GM23338 (cell line): ENCODE measurements around the gene WDR20. TPM values are rescaled to one million over a fixed set of nuclear protein-coding genes. Genes with fewer than 3 reads are reported as not detected.

Experiments used
- ATAC-seq: fragments of 200-7000 bp; cut with Tn5 transposase; 3 replicates; pipeline ENCODE4 v1.9.1; 2020
- DNase-seq: peaks from one replicate; pipeline ENCODE4 v3.0.0-alpha.2; 2015; ENCODE audit warnings: low spot score
- H2AFZ ChIP-seq: fragments of 200-600 bp; sonication (generic); 2 replicates; pipeline ENCODE4 v1.8.0; 2016; ENCODE audit warnings: antibody characterized with exemption, mild to moderate bottlenecking, moderate library complexity
- H3F3A ChIP-seq: fragments of 200-600 bp; sonication (generic); replicated peaks from 2 replicates; pipeline ENCODE4 v1.8.0; 2017; ENCODE audit warnings: antibody characterized with exemption, mixed run types, low read depth
- H3K27ac ChIP-seq: fragments of 200-600 bp; sonication (generic); 2 replicates; pipeline ENCODE4 v1.6.1; 2016; ENCODE audit warnings: low read depth
- H3K27me3 ChIP-seq: fragments of 200-600 bp; sonication (generic); 2 replicates; pipeline ENCODE4 v1.8.0; 2016; ENCODE audit warnings: mild to moderate bottlenecking, mixed run types, moderate library complexity; ENCODE audit not compliant: insufficient read depth
- H3K36me3 ChIP-seq: fragments of 200-600 bp; sonication (generic); 2 replicates; pipeline ENCODE4 v1.8.0; 2016; ENCODE audit warnings: mild to moderate bottlenecking; ENCODE audit not compliant: insufficient read depth
- H3K4me1 ChIP-seq: fragments of 200-600 bp; sonication (generic); 2 replicates; pipeline ENCODE4 v1.8.0; 2016; ENCODE audit warnings: mild to moderate bottlenecking, moderate library complexity; ENCODE audit not compliant: insufficient read depth
- H3K4me2 ChIP-seq: fragments of 200-600 bp; sonication (generic); 2 replicates; pipeline ENCODE4 v1.7.1; 2017; ENCODE audit warnings: mixed run types
- H3K4me3 ChIP-seq: fragments of 200-600 bp; sonication (generic); 2 replicates; pipeline ENCODE4 v1.6.1; 2016; ENCODE audit warnings: mixed run types
- H3K79me2 ChIP-seq: fragments of 200-600 bp; sonication (generic); replicated peaks from 2 replicates; pipeline ENCODE4 v1.8.0; 2017; ENCODE audit warnings: mild to moderate bottlenecking; ENCODE audit not compliant: insufficient read depth
- H3K9me2 ChIP-seq: fragments of 200-600 bp; sonication (generic); 2 replicates; pipeline ENCODE4 v1.8.0; 2017; ENCODE audit not compliant: insufficient read depth
- H4K20me1 ChIP-seq: fragments of 200-600 bp; sonication (generic); replicated peaks from 2 replicates; pipeline ENCODE4 v1.8.0; 2017; ENCODE audit warnings: mild to moderate bottlenecking; ENCODE audit not compliant: insufficient read depth
- H3K27ac Mint-ChIP-seq: 2 replicates; pipeline ENCODE4 v1.8.0; 2020; ENCODE audit warnings: inconsistent platforms, mild to moderate bottlenecking, moderate library complexity, mixed read lengths
- H3K27me3 Mint-ChIP-seq: 3 replicates; pipeline ENCODE4 v1.8.0; 2022; ENCODE audit warnings: low read depth, mild to moderate bottlenecking, moderate library complexity, mixed read lengths, inconsistent platforms; ENCODE audit not compliant: insufficient read depth, poor library complexity
- H3K36me3 Mint-ChIP-seq: 3 replicates; pipeline ENCODE4 v1.8.0; 2021; ENCODE audit warnings: low read depth, mild to moderate bottlenecking, inconsistent platforms, moderate library complexity, mixed read lengths
- H3K4me1 Mint-ChIP-seq: 3 replicates; pipeline ENCODE4 v1.8.0; 2020; ENCODE audit warnings: mild to moderate bottlenecking, inconsistent platforms, mixed read lengths
- H3K4me3 Mint-ChIP-seq: 3 replicates; pipeline ENCODE4 v1.8.0; 2021; ENCODE audit warnings: moderate library complexity, mild to moderate bottlenecking, inconsistent platforms, mixed read lengths
- H3K9me3 Mint-ChIP-seq: 3 replicates; pipeline ENCODE4 v1.8.0; 2020; ENCODE audit warnings: moderate library complexity, mild to moderate bottlenecking, inconsistent platforms, mixed read lengths
- CTCF ChIP-seq, 2 experiments: fragments of 200-600 bp in 1 of 2; sonication (generic) in 1 of 2; conservative IDR thresholded peaks; 2 replicates each; pipeline versions ENCODE4 v1.5.1 to v1.6.1; 2016 to 2017; ENCODE audit warnings: antibody characterized with exemption in 2 of 2, low read depth in 2 of 2, mild to moderate bottlenecking in 2 of 2, moderate library complexity in 1 of 2
- ETS1 ChIP-seq: IDR thresholded peaks from 2 replicates; pipeline ENCODE4 v1.6.1; 2016; ENCODE audit warnings: antibody characterized with exemption
- EZH2phosphoT487 ChIP-seq: fragments of 200-600 bp; sonication (generic); IDR thresholded peaks from one replicate; pipeline ENCODE4 v1.8.1; 2018; ENCODE audit warnings: antibody characterized with exemption; ENCODE audit not compliant: unreplicated experiment
- NANOG ChIP-seq: IDR thresholded peaks from 2 replicates; pipeline ENCODE4 v1.6.1; 2016; ENCODE audit warnings: antibody characterized with exemption, borderline replicate concordance
- REST ChIP-seq: IDR thresholded peaks from one replicate; pipeline ENCODE4 v1.6.1; 2018; ENCODE audit warnings: antibody characterized with exemption; ENCODE audit not compliant: unreplicated experiment
- STAT1 ChIP-seq: IDR thresholded peaks from one replicate; pipeline ENCODE4 v1.6.1; 2016; ENCODE audit warnings: antibody characterized with exemption; ENCODE audit not compliant: unreplicated experiment
- ZNF331 ChIP-seq: fragments of 250-450 bp; sonication (Bioruptor Pico); IDR thresholded peaks from 2 replicates; pipeline ENCODE4 v1.5.0; 2020; ENCODE audit warnings: low read depth, mild to moderate bottlenecking, moderate library complexity
- ZNF462 ChIP-seq: fragments of 250-450 bp; sonication (Bioruptor Pico); IDR thresholded peaks from 2 replicates; pipeline ENCODE4 v1.5.0; 2020; ENCODE audit warnings: mild to moderate bottlenecking, moderate library complexity
- polyA plus RNA-seq: library from polyadenylated mRNA; unstranded; fragments of >200 nt; fragmentation: Nextera tagmentation; extraction: Ambion mirVana; gene quantifications from 2 replicates; pipeline ENCODE4 v1.2.1, GENCODE V29; 2016
- total RNA-seq: library from RNA; depleted of rRNA; stranded (reverse); fragments of >200 nt; shearing (Covaris generic); gene quantifications from 2 replicates; pipeline ENCODE4 v1.2.3, GENCODE V29; 2014

Gene WDR20
- total and polyA plus RNA-seq, 2 experiments from 2014 or later: 17.9 to 21.0 TPM

- Mint-ChIP-seq H3K27ac (no peak overlapping the region), H3K36me3 (peaks cover 2% of the 10 kb centered on the region; the same call in 2 of the 3 replicates), H3K4me1 (no peaks in the 10 kb centered on the region; the same call in 2 of the 3 replicates), H3K27me3 (peaks cover 5% of the 10 kb centered on the region), H3K9me3 (no peaks in the 10 kb centered on the region; the same call in 2 of the 3 replicates), H3K4me3 (no peak overlapping the region)
- peaks cover 11% of the 10 kb centered on the region for H3K4me1 ChIP-seq
- no peak for TF ChIP-seq STAT1
- peak; percentile 84 to 95 for TF ChIP-seq CTCF (conservative IDR thresholded peaks at IDR 0.05; ENCODE audit: low read depth in 2 of 2)
- TF ChIP-seq NANOG: no peak
- TF ChIP-seq ZNF331 (CRISPR knock-in tag): no peak
- H3K36me3 ChIP-seq: no peaks in the 10 kb centered on the region
- no peaks in the 10 kb centered on the region for H3K9me2 ChIP-seq
- no peaks in the 10 kb centered on the region for H3K27me3 ChIP-seq
- H2AFZ ChIP-seq: peak overlapping the region; percentile 94
- no peaks in the 10 kb centered on the region for H4K20me1 ChIP-seq
- DNase-seq: peak; percentile 94
- H3F3A ChIP-seq: no peaks in the 10 kb centered on the region
- H3K27ac ChIP-seq: no peak overlapping the region
- no peak overlapping the region for H3K4me3 ChIP-seq
- H3K4me2 ChIP-seq: peak overlapping the region; percentile 1; the same call in 1 of the 2 replicates
- peak; percentile 95 for ATAC-seq
- H3K79me2 ChIP-seq: no peaks in the 10 kb centered on the region
Measured at GRCh38 chr14:102235275-102235897, 95.7 kb downstream of the WDR20 start.

- Histone ChIP-seq H3K27ac (no peak overlapping the region), H3K9me2 (no peaks in the 10 kb centered on the region), H3K4me2 (peak overlapping the region; percentile 1; the same call in 1 of the 2 replicates), H3K4me1 (peaks cover 11% of the 10 kb centered on the region), H3K4me3 (no peak overlapping the region), H2AFZ (peak overlapping the region; percentile 94), H3F3A (no peaks in the 10 kb centered on the region), H3K36me3 (no peaks in the 10 kb centered on the region), H3K79me2 (no peaks in the 10 kb centered on the region), H3K27me3 (no peaks in the 10 kb centered on the region), H4K20me1 (no peaks in the 10 kb centered on the region)
- peaks cover 3% of the 10 kb centered on the region for H3K27me3 Mint-ChIP-seq
- H3K27ac Mint-ChIP-seq: no peak overlapping the region
- ATAC-seq (peak; percentile 46), DNase-seq (no peak)
- peaks cover 3% of the 10 kb centered on the region; the same call in 1 of the 3 replicates for H3K36me3 Mint-ChIP-seq
- H3K4me1 Mint-ChIP-seq: no peaks in the 10 kb centered on the region; the same call in 2 of the 3 replicates
- H3K4me3 Mint-ChIP-seq: no peak overlapping the region
- H3K9me3 Mint-ChIP-seq: no peaks in the 10 kb centered on the region; the same call in 2 of the 3 replicates
- no peak for TF ChIP-seq EZH2phosphoT487
- TF ChIP-seq REST: no peak
- TF ChIP-seq ETS1: no peak
- TF ChIP-seq ZNF462 (CRISPR knock-in tag): no peak
- TF ChIP-seq ZNF331 (CRISPR knock-in tag): no peak
Measured at GRCh38 chr14:102236026-102236425, 96.3 kb downstream of the WDR20 start.
